HG03432 (cell line): ENCODE data around the gene COL18A1.
"Not testable (repeated sequence)": the region's sequence is repeated elsewhere in the genome, so short reads cannot be mapped to it uniquely, and the experiment has no call there.

Experiments used
- ATAC-seq: cut with Tn5 transposase; IDR thresholded peaks from one replicate; pipeline ENCODE4 v1.9.1; 2021; ENCODE audit warnings: mild to moderate bottlenecking, moderate library complexity; ENCODE audit not compliant: unreplicated experiment

COL18A1 gene

GRCh38 chr21:45423968-45424853 lies 19.2 kb downstream of the COL18A1 start:
- no peak for ATAC-seq

DNA sequence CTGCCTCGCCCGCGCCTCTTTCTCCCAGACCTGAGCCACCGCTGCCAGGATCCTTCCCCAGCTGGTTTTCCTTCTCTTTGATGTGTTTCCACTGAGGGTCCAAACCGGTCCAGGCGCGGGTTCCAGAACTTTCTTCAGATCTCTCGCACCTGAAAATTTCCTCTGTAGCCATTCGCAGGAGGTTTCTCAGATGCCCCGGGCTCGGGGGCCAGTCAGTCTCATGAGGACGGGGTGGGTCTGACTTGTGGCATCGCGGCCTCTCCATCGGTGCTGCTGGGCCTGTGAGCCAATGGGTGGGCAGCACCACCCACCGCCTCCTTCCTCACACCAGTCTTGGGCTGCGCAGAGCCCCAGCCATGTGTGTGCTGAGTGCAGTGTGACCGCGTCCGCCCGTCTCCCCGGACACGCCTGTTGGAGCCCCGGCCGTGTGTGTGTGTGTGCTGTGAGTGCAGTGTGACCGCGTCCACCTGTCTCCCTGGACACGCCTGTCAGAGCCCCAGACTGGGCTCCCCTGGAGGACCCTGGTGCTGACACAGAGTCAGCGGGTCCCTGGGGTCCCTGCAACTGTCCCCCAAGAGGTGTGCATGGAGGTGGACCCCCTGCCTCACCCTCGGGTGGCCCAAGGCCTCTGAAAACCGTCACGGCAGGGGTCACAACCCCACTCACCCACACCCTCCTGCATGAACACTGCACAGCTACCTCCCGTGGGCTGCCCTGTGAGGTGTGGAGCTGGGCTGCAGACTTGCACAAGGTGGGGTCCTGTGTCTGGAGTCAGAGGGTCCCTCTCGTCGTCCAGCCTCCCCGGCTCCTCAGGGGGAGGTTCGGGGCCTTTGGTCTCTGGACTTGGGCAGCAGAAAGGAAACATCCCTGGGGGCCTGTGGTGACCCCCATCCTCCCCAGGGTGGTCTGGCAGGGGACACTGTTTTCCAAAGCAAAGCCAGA lies 20.2 kb downstream of the COL18A1 start:
- no peak for ATAC-seq

- ATAC-seq, result no peak
Measured at GRCh38 chr21:45427331-45428271, 22.6 kb downstream of the COL18A1 start.

GRCh38 chr21:45428534-45428933 lies 23.6 kb downstream of the COL18A1 start:
- no peak for ATAC-seq

DNA sequence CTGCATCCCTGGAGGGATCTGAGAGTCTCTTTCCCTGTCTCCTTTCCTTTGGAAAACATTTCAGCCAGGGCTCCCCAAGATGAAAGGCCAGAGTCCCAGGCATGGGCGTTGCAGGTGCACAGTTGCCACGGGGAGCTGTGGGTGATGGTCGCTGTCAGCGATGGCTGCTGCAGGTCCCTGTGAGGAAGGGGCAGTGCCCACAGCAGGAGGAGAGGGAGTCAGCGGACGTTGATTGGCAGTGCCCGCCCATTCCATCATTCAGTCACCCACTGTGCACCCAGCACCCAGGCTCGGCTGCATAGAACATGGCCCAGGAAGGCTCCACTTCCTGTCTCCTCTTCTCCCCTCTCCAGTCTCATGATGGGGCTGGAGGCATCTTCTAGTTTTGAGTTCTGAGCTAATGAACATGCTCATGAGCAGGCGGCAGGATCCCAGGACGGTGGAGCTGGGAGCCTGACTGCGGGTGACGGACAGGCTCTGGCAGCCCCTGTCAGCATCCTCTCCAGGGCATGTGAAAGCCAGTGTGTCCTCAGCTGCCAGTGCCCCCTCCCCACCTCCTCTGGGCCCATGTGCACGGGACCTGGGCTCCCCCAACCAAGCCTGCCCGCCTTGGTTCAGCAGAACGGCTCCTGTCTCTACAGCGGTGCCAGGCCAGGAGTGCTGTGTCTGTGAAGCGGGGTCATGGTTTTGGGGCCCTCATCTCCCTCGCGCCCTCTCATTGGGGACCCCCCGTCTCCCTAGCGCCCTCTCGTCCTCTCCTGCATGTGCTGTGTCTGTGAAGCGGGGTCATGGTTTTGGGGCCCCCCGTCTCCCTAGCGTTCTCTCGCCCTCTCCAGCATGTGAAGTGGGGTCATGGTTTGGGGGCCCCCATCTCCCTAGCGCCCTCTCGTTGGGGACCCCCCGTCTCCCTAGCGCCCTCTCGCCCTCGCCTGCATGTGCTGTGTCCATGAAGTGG lies 24.5 kb downstream of the COL18A1 start:
- ATAC-seq, result no peak

GRCh38 chr21:45430521-45431501 lies 25.8 kb downstream of the COL18A1 start:
- ATAC-seq, result no peak

GRCh38 chr21:45431781-45432572 lies 27.0 kb downstream of the COL18A1 start:
- ATAC-seq, result no peak

- ATAC-seq, result no peak
Measured at GRCh38 chr21:45432575-45433255, 27.8 kb downstream of the COL18A1 start.

DNA sequence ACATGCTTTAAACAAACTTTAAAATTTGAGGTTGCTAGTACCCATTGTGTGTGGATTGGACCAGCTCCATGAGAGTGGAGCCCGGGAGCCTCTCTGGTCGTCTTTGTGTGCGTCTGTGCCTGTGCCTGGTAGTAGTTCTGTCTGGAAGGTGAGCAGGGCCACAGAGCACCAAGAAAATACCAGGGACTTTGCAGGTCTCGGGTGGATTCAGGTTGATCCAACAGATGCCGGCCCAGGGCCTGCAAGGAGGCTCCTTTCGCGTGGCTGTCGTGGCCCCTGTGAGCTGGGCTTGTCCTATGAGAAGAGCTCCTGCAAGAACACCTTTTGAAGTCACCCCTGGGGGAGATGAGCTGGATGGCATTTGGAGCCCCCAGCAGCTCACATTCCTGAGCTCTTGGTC lies 28.3 kb downstream of the COL18A1 start:
- ATAC-seq, result no peak

DNA sequence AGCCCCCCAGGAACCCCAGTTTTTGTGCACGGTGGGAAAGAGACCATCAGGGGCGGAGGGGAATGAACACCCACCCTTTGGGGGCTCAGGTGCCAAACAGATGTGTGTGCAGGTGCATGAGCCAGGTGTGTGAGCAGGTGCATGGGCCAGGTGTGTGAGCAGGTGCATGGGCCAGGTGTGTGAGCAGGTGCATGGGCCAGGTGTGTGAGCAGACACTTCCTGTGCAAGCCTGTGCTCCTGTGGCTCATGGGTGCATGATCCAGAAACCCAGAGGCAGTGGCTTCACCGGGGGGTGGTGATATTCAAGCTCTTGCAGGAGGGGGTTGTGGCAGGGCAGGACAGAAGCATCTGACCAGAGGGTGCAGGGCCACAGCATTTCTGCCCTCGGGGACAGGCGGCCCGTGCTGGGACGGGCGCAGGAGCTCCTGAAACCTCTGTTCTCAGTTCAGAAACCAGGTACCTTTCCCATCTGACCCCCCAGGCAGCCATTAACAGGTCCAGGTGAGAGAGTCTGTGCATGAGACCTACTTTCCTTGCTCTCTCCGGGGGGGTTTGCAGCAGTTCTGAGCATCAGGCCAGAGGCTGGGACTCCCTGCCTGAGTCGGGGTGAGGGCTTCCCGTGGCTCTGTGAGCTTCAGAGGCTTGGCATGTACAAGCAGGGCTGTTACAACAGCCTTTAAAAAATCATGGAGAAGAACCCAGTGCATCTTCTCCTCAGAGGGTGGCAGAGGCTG lies 29.1 kb downstream of the COL18A1 start:
- no peak for ATAC-seq

DNA sequence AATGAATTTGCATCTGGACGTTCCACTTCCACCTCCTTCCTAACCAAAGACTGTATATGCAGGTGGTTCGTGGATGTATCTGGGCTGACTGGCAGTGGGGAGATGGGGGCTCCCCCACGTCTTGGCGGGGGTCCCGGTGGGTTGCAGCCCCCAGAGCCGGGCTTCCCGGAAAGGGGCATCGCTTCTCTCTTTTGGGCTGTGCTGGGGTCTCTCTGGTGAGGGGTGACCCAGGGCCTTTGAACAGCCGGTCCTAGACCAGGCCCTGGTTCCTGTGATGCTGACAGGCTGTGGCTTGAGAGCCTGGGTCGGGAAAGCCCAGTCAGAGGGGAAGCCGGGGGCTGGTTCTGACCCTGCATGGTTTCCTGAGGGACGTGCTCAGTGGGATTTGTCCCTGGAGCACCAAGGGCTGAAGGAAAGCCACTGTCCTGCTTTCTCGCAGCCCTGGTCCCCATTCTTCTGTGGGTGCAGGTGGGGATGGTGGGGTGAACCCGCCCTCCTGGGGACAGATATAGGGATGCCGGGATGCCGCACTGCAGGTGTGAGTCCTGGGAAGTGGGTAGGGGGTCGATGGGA lies 29.8 kb downstream of the COL18A1 start:
- no peak for ATAC-seq

DNA sequence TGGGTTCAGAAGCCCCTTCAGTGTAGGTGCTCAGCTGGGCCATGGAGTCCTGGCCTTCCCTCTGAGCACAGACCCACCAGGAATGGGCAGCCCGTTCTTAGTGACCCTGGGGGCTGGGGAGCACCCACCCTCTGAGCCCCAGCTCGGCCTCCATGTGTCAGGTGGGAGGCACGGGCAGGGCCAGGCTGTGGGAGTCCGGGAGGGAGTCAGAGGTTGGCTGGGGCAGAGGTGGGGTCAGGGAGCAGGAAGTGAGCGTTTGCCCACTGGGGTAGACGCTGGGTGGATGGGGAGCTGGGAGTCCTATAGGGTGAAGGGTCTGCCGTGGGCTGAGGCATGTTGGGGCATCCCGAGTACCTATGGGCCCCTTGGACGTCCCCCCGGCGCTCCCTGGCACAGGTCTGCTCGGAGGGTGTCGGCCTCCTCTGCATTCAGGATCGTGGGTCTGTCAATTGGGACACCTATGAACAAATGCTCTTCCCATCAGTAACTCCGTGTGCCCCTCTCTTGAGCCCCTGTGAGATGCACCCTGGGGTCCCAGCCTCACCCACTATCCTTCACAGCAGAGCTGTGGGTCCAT lies 30.5 kb downstream of the COL18A1 start:
- ATAC-seq, result no peak

- ATAC-seq, result no peak
Measured at GRCh38 chr21:45436351-45437065, 31.5 kb downstream of the COL18A1 start.

DNA sequence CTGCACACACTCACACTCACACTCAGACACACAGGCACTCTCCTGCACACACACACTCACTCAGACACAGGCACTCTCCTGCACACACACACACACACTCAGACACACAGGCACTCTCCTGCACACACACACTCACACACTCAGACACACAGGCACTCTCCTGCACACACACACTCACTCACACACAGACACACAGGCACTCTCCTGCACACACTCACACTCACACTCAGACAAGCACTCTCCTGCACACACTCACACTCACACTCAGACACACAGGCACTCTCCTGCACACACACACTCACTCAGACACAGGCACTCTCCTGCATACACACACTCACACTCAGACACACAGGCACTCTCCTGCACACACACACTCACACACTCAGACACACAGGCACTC lies 32.9 kb downstream of the COL18A1 start:
- ATAC-seq, result not testable (repeated sequence)
